22Rv1 (cell line): Measurements from ENCODE around the gene PXDN.

Experiments used
- H3K27ac ChIP-seq: fragments of 450-650 bp; 2 replicates; pipeline ENCODE4 v1.5.1; 2017
- CTCF ChIP-seq: fragments of 450-650 bp; IDR thresholded peaks from 2 replicates; pipeline ENCODE4 v1.5.1; 2017; ENCODE audit warnings: mild to moderate bottlenecking
- ZFX ChIP-seq: fragments of 450-650 bp; IDR thresholded peaks from 2 replicates; pipeline ENCODE4 v1.6.1; 2017; ENCODE audit warnings: antibody characterized with exemption, borderline replicate concordance

The PXDN gene

GRCh38 chr2:1789610-1790009 is 45.3 kb upstream of the PXDN start:
- TF ChIP-seq CTCF (0 out of 2 replicates have a peak, but pooled peaks have one; percentile 14), ZFX (no peak)
- no peak overlapping the region for H3K27ac ChIP-seq

- TF ChIP-seq ZFX, result no peak
- TF ChIP-seq CTCF, result no peak
- H3K27ac ChIP-seq, result no peak overlapping the region
These were observed 44.2 kb upstream of the PXDN start for GRCh38 chr2:1788478-1788959.

GRCh38 chr2:1787755-1788477 is 43.6 kb upstream of the PXDN start:
- no peak overlapping the region for H3K27ac ChIP-seq
- TF ChIP-seq CTCF (no peak), ZFX (no peak)

GRCh38 chr2:1784986-1785617 is 40.8 kb upstream of the PXDN start:
- H3K27ac ChIP-seq, result no peak overlapping the region
- TF ChIP-seq CTCF (no peak), ZFX (no peak)

- H3K27ac ChIP-seq, result no peak overlapping the region
- TF ChIP-seq CTCF (no peak), ZFX (no peak)
These were observed 39.8 kb upstream of the PXDN start for GRCh38 chr2:1784087-1784486.

- H3K27ac ChIP-seq, result no peak overlapping the region
- TF ChIP-seq ZFX (no peak), CTCF (no peak)
These were observed 38.2 kb upstream of the PXDN start for GRCh38 chr2:1782514-1782913.

GRCh38 chr2:1781291-1782080 is 37.2 kb upstream of the PXDN start:
- no peak for TF ChIP-seq ZFX
- TF ChIP-seq CTCF, result no peak
- H3K27ac ChIP-seq, result no peak overlapping the region
